Fibroblast of lung (primary cell): Measurements from ENCODE around the gene WWC2. TPM values are rescaled to one million over a fixed set of nuclear protein-coding genes. Genes with fewer than 3 reads are reported as not detected.
A peak's percentile ranks its signal among the peaks of the same experiment; 100 is the strongest.

Experiments used
- DNase-seq, 2 donors: peaks; one replicate each; pipeline versions ENCODE4 v3.0.0 to v3.0.0-alpha.2; 2010; ENCODE audit warnings: low read depth in 2 of 2
- H2AFZ ChIP-seq: 2 replicates; pipeline ENCODE4 v1.5.1; 2012; ENCODE audit warnings: low read length, control low read depth, inconsistent platforms
- H3K27ac ChIP-seq: 2 replicates; pipeline ENCODE4 v1.5.1; 2011; ENCODE audit warnings: low read length, control low read depth; ENCODE audit not compliant: insufficient read depth
- H3K27me3 ChIP-seq: 2 replicates; pipeline ENCODE4 v1.5.1; 2011; ENCODE audit warnings: mild to moderate bottlenecking, low read length; ENCODE audit not compliant: control insufficient read depth, insufficient read depth
- H3K36me3 ChIP-seq: 2 replicates; pipeline ENCODE4 v1.5.1; 2011; ENCODE audit warnings: low read length; ENCODE audit not compliant: control insufficient read depth, insufficient read depth
- H3K4me1 ChIP-seq: 2 replicates; pipeline ENCODE4 v1.5.1; 2011; ENCODE audit warnings: low read length; ENCODE audit not compliant: control insufficient read depth, insufficient read depth; ENCODE audit errors: extremely low read depth
- H3K4me2 ChIP-seq: 2 replicates; pipeline ENCODE4 v1.5.1; 2011; ENCODE audit warnings: low read length, control low read depth; ENCODE audit not compliant: insufficient read depth; ENCODE audit errors: extremely low read depth
- H3K4me3 ChIP-seq, 4 experiments: fragments of 200-600 bp in 1 of 4; sonication (generic) in 1 of 4; replicated peaks in 1 of 4; 2 replicates each; pipeline ENCODE4 v1.5.1; 2011 to 2016; ENCODE audit warnings: low read length in 4 of 4, low read depth in 3 of 4, mild to moderate bottlenecking in 3 of 4, control low read depth in 2 of 4, inconsistent platforms in 1 of 4, mixed read lengths in 1 of 4; ENCODE audit not compliant: insufficient read depth in 1 of 4; ENCODE audit errors: control extremely low read depth in 1 of 4
- H3K79me2 ChIP-seq: 2 replicates; pipeline ENCODE4 v1.5.1; 2012; ENCODE audit warnings: mild to moderate bottlenecking, low read length, inconsistent platforms; ENCODE audit not compliant: control insufficient read depth, insufficient read depth
- H3K9ac ChIP-seq: 2 replicates; pipeline ENCODE4 v1.5.1; 2011; ENCODE audit warnings: mild to moderate bottlenecking, low read length, control low read depth; ENCODE audit not compliant: insufficient read depth
- H3K9me3 ChIP-seq: 2 replicates; pipeline ENCODE4 v1.5.1; 2012; ENCODE audit warnings: low read depth, low read length; ENCODE audit not compliant: control insufficient read depth, insufficient read depth
- H4K20me1 ChIP-seq: 2 replicates; pipeline ENCODE4 v1.5.1; 2011; ENCODE audit warnings: low read length; ENCODE audit not compliant: control insufficient read depth, insufficient read depth; ENCODE audit errors: extremely low read depth
- EZH2 ChIP-seq: IDR thresholded peaks from 2 replicates; pipeline ENCODE4 v1.5.1; 2012; ENCODE audit warnings: low read length, control low read depth, mild to moderate bottlenecking; ENCODE audit errors: missing control alignments
- polyA plus RNA-seq, 2 donors: library from polyadenylated mRNA; depleted of rRNA in 1 of 2; stranded (reverse) in 1 of 2; unstranded in 1 of 2; fragments of >200 nt; gene quantifications; 2 replicates each; pipeline ENCODE4 v1.2.1, GENCODE V29; 2011 to 2012; ENCODE audit warnings: missing spikeins in 1 of 2
- total RNA-seq: library from RNA; depleted of rRNA; stranded (reverse); fragments of >200 nt; gene quantifications from 2 replicates; pipeline ENCODE4 v1.2.1, GENCODE V29; 2014
- TF ChIP-seq, protein P1 (sequence below), 2 donors: IDR thresholded peaks in 1 of 2; conservative IDR thresholded peaks in 1 of 2; 1 replicate in 1 of 2; 2 replicates in 1 of 2; pipeline ENCODE4 v1.5.1; 2011 to 2012; ENCODE audit warnings: low read length in 2 of 2, control low read depth in 1 of 2, inconsistent platforms in 1 of 2, low read depth in 1 of 2, mild to moderate bottlenecking in 1 of 2

Gene WWC2
- total and polyA plus RNA-seq, 2 donors (not counting 1 experiment from before 2014, with no cell fraction given), result 31.6 to 34.0 TPM

GRCh38 chr4:183249854-183250253, 150.8 kb downstream of the WWC2 start:
- Histone ChIP-seq H4K20me1 (no peaks in the 10 kb centered on the region), H3K9me3 (no peaks in the 10 kb centered on the region), H3K79me2 (no peaks in the 10 kb centered on the region), H3K9ac (no peak overlapping the region), H3K36me3 (no peaks in the 10 kb centered on the region), H3K4me1 (no peaks in the 10 kb centered on the region), H3K27me3 (no peaks in the 10 kb centered on the region), H2AFZ (no peak overlapping the region), H3K4me3 (no peak overlapping the region), H3K27ac (no peak overlapping the region), H3K4me2 (no peak overlapping the region)
- no peak for TF ChIP-seq EZH2
- TF ChIP-seq, protein P1, sequence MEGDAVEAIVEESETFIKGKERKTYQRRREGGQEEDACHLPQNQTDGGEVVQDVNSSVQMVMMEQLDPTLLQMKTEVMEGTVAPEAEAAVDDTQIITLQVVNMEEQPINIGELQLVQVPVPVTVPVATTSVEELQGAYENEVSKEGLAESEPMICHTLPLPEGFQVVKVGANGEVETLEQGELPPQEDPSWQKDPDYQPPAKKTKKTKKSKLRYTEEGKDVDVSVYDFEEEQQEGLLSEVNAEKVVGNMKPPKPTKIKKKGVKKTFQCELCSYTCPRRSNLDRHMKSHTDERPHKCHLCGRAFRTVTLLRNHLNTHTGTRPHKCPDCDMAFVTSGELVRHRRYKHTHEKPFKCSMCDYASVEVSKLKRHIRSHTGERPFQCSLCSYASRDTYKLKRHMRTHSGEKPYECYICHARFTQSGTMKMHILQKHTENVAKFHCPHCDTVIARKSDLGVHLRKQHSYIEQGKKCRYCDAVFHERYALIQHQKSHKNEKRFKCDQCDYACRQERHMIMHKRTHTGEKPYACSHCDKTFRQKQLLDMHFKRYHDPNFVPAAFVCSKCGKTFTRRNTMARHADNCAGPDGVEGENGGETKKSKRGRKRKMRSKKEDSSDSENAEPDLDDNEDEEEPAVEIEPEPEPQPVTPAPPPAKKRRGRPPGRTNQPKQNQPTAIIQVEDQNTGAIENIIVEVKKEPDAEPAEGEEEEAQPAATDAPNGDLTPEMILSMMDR (conservative IDR thresholded peaks at IDR 0.05 in 1 of 2, IDR thresholded peaks at IDR 0.05 in 1 of 2; ENCODE audit: low read depth in 1 of 2, low read length in 2 of 2), result peak; percentile 37 to 49
- peak; percentile 40 to 58 for DNase-seq

- H3K79me2 ChIP-seq, result no peaks in the 10 kb centered on the region
- no peak overlapping the region for H3K4me3 ChIP-seq
- no peak overlapping the region for H2AFZ ChIP-seq
- H3K27ac ChIP-seq, result no peak overlapping the region
- H4K20me1 ChIP-seq, result no peaks in the 10 kb centered on the region
- TF ChIP-seq EZH2, result no peak
- TF ChIP-seq, protein P1 (conservative IDR thresholded peaks at IDR 0.05 in 1 of 2, IDR thresholded peaks at IDR 0.05 in 1 of 2; ENCODE audit: low read depth in 1 of 2, low read length in 2 of 2), result no peak
- no peaks in the 10 kb centered on the region for H3K9me3 ChIP-seq
- H3K36me3 ChIP-seq, result no peaks in the 10 kb centered on the region
- no peak overlapping the region for H3K9ac ChIP-seq
- H3K4me2 ChIP-seq, result no peak overlapping the region
- H3K4me1 ChIP-seq, result no peaks in the 10 kb centered on the region
- DNase-seq, result no peak
- no peaks in the 10 kb centered on the region for H3K27me3 ChIP-seq
Measured at GRCh38 chr4:183250831-183251230, 151.8 kb downstream of the WWC2 start.

- Histone ChIP-seq H2AFZ (no peak overlapping the region), H3K4me3 (no peak overlapping the region), H3K9me3 (no peaks in the 10 kb centered on the region), H3K79me2 (no peaks in the 10 kb centered on the region), H3K4me1 (peaks cover 2% of the 10 kb centered on the region), H3K4me2 (no peak overlapping the region), H3K36me3 (peaks cover 2% of the 10 kb centered on the region), H3K27me3 (no peaks in the 10 kb centered on the region), H3K9ac (no peak overlapping the region), H3K27ac (no peak overlapping the region), H4K20me1 (no peaks in the 10 kb centered on the region)
- DNase-seq, result no peak
- TF ChIP-seq EZH2, result no peak
- TF ChIP-seq, protein P1 (conservative IDR thresholded peaks at IDR 0.05 in 1 of 2, IDR thresholded peaks at IDR 0.05 in 1 of 2; ENCODE audit: low read depth in 1 of 2, low read length in 2 of 2), result no peak
Measured at GRCh38 chr4:183252959-183253358, 153.9 kb downstream of the WWC2 start.
